IPS-15b (cell line): Measurements from ENCODE around the gene KRT79.

Experiments used
- H3K27me3 ChIP-seq: one replicate; pipeline ENCODE4 v1.6.1; 2013; ENCODE audit warnings: low read length; ENCODE audit not compliant: control insufficient read depth, insufficient read depth
- H3K36me3 ChIP-seq: one replicate; pipeline ENCODE4 v1.6.1; 2013; ENCODE audit warnings: low read length; ENCODE audit not compliant: control insufficient read depth, insufficient read depth
- H3K4me1 ChIP-seq: one replicate; pipeline ENCODE4 v1.6.1; 2013; ENCODE audit warnings: mild to moderate bottlenecking, low read length; ENCODE audit not compliant: control insufficient read depth, insufficient read depth
- H3K4me3 ChIP-seq: one replicate; pipeline ENCODE4 v1.5.1; 2013; ENCODE audit warnings: low read depth, low read length
- H3K9ac ChIP-seq: one replicate; pipeline ENCODE4 v1.6.1; 2013; ENCODE audit warnings: low read depth, mild to moderate bottlenecking, low read length
- H3K9me3 ChIP-seq: one replicate; pipeline ENCODE4 v1.6.1; 2013; ENCODE audit warnings: mild to moderate bottlenecking, low read length; ENCODE audit not compliant: control insufficient read depth, insufficient read depth

Gene KRT79

DNA sequence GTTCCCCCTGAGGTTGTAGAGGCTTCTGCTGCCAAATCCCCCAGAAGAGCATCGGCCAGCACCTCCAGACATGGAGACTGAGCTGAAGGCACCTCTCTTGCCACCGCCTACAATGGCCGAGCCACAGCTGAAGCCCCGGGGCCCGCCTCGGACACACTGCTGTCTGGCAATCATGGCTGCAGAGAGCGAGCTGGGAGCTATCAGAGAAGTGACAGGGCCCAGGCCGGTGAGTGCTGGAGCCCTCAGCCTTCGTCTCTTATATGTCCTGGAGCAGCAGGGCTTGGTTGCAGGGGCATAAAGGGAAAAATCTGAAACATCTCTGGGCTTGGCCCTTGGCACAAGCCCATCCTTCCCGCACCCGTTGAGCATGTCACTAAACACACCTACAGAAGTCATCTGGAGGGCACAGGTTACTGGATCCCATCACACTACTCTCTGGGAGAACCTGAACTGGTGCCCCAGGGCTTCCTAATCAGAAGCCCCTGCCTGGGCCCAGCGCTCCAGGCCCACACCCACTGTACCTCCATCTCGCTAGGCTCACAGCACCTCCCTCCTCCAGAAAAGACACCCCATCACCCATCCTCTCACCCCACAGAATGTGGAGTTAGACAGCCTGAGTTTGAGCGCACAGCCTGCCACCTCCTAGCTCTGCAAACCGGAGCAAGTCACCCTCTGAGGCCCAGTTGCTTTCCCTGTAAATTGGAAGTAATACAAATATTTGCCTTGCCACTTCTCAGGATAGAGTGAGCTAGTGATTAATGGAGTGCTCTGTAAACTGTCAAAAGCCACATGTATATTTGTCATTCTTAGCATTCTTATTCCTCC, 20.0 kb downstream of the KRT79 start, which contains the start of gene KRT4:
TSS of gene KRT4 (minus strand) at position 232 of the 825 bp plus-strand sequence. CDS start at position 174, 58 bp downstream.
- Histone ChIP-seq H3K4me1 (no peaks in the 10 kb centered on the region), H3K27me3 (no peaks in the 10 kb centered on the region), H3K36me3 (no peaks in the 10 kb centered on the region), H3K4me3 (no peak within 1 kb of the TSS), H3K9me3 (no peaks in the 10 kb centered on the region), H3K9ac (no peak within 1 kb of the TSS)

DNA sequence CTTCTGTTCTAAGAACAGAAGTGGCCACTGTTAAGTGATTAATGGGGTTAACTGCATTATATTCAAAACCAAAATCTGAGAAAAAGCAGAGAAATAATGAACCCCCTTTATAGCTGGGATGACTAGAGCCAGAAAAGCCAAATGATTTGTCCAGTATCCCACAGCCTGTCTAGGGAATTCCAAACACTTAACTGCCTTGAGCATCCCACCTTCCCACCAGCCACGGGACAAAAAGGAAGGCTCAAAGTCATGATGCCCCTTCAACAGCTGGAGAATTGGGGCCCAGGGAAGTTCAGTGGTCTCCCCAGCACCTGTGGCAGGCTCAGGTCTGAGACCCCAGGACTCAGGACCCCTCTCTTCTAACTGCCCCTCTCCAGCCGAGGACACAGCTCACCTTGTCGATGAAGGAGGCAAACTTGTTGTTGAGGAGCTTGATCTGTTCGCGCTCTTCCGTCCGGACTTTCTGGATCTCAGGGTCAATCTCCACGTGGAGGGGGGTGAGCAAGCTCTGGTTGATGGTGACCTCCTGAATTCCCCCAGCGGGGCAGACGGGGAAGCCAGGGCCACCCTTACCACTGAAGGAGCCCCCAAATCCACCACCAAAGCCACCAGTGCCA, 20.8 kb downstream of the KRT79 start:
- Histone ChIP-seq H3K27me3 (no peaks in the 10 kb centered on the region), H3K9ac (no peak overlapping the region), H3K4me1 (no peaks in the 10 kb centered on the region), H3K4me3 (no peak overlapping the region), H3K36me3 (no peaks in the 10 kb centered on the region), H3K9me3 (no peaks in the 10 kb centered on the region)

DNA sequence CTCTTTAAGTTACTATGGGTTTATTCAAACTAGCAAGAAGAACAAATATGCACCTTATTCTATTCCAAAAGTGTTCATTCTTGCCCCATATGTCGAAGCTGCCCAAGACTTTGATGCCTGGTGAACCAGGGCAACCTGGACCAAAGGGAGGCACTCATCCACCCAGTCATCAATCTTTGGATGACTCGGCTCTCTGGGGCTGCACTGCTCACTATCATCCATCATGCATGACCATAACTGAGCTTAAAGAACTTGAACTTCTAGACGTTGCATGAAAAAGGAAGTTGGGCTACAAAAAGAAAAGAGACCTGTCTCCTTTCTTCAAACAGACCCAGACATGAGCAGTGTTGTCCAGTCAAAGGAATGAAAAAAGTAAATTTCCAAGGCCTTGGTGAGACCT, 21.4 kb downstream of the KRT79 start:
- no peaks in the 10 kb centered on the region for H3K27me3 ChIP-seq
- no peaks in the 10 kb centered on the region for H3K9me3 ChIP-seq
- no peak overlapping the region for H3K4me3 ChIP-seq
- no peaks in the 10 kb centered on the region for H3K36me3 ChIP-seq
- no peaks in the 10 kb centered on the region for H3K4me1 ChIP-seq
- H3K9ac ChIP-seq = no peak overlapping the region

DNA sequence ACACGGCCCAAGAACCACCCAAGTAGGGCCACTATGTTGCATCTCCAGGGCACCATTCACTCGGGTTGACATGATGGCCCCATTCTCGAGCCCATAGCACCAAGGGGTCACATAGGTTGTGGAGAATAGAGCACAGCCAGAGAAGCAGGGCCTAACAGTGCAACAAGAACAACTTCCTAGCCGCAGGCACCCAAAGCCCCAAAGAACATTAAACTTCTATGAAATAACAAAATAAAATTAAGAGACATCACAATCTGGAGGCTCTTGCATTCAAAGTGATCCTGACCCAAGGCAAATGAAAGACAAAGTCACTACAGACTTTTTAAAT, 22.1 kb downstream of the KRT79 start:
- H3K36me3 ChIP-seq = no peaks in the 10 kb centered on the region
- H3K27me3 ChIP-seq = no peaks in the 10 kb centered on the region
- H3K9me3 ChIP-seq = no peaks in the 10 kb centered on the region
- H3K4me3 ChIP-seq = no peak overlapping the region
- H3K4me1 ChIP-seq = no peaks in the 10 kb centered on the region
- H3K9ac ChIP-seq = no peak overlapping the region

DNA sequence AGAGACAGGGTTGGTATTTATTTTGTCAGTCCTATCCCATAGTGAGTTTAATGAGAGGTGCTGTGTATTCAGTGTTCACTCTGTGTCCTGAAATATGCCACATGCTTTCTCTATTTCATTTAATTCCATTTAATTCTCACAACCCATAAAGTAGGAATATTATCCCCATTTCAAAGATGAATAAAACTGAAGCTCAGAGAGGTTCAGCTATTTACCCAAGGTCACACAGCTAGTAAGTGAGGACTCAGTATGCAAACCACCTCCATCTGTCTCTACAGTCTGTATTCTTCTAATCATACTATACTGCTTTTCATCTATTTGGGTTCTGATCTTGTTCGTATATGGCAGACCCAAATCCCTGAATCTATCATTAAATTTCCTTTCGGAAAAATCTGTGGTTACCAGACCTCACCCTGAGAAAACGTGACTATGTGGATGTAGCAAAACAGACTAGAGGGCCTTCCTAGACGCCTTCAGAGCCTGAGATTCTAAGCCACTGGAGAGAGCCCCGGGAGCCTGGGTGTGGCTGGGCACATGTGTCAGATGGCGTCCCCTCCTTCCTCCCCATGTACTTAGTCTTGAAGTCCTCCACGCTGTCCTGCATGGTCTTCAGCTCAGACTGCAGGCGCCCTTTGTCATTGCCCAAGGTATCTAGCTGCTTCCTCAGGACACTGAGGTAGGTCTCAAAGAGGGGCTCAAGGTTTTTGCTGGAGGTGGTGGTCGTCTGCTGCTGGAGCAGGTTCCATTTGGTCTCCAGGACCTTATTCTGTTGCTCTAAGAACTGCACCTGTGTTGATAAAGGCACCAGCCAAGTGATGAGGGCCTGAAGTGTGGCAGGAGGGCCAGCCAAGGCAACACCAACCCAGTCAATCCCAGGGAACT, 22.7 kb downstream of the KRT79 start:
- Histone ChIP-seq H3K9ac (no peak overlapping the region), H3K36me3 (no peaks in the 10 kb centered on the region), H3K27me3 (no peaks in the 10 kb centered on the region), H3K9me3 (no peaks in the 10 kb centered on the region), H3K4me1 (no peaks in the 10 kb centered on the region), H3K4me3 (no peak overlapping the region)

DNA sequence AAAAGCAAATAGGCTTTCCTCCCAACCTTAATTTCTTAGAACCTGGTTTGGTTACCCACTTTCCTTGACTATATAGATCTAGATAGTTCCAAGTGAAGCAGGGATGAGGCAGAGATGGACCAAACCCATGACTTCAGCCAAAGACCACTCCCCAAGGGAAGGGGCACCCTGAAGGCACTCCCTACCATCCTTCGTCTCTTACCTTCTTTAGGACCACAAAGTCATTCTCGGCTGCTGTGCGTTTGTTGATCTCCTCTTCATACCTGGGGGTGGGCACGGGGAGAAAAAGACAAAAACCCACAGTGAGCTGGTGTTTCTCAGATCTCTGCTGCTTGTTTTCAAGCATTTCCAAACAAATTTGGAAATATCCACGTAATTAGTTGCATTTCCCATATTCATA, 23.6 kb downstream of the KRT79 start:
- H3K9ac ChIP-seq = no peak overlapping the region
- H3K27me3 ChIP-seq = no peaks in the 10 kb centered on the region
- no peak overlapping the region for H3K4me3 ChIP-seq
- H3K9me3 ChIP-seq = no peaks in the 10 kb centered on the region
- no peaks in the 10 kb centered on the region for H3K36me3 ChIP-seq
- no peaks in the 10 kb centered on the region for H3K4me1 ChIP-seq

DNA sequence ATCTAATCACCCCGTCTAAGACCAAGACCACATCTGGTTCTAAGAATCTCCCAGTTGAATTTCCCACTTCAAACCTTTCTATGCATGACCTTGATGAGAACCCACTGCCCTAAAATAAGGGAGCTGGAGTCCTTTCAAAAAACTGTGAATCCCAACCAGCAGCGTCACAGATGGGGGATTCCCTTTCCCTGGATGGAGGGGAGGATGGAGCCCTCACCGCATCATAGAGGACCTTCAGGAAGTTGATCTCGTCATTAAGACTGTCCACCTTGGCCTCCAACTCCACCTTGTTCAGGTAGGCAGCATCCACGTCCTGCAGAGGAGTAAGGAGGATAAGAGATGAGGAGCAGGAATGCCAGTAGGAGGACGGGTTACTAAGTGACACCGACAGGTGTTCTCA, 24.9 kb downstream of the KRT79 start:
- H3K9ac ChIP-seq = no peak overlapping the region
- no peaks in the 10 kb centered on the region for H3K27me3 ChIP-seq
- no peaks in the 10 kb centered on the region for H3K9me3 ChIP-seq
- H3K36me3 ChIP-seq = no peaks in the 10 kb centered on the region
- no peak overlapping the region for H3K4me3 ChIP-seq
- H3K4me1 ChIP-seq = no peaks in the 10 kb centered on the region

DNA sequence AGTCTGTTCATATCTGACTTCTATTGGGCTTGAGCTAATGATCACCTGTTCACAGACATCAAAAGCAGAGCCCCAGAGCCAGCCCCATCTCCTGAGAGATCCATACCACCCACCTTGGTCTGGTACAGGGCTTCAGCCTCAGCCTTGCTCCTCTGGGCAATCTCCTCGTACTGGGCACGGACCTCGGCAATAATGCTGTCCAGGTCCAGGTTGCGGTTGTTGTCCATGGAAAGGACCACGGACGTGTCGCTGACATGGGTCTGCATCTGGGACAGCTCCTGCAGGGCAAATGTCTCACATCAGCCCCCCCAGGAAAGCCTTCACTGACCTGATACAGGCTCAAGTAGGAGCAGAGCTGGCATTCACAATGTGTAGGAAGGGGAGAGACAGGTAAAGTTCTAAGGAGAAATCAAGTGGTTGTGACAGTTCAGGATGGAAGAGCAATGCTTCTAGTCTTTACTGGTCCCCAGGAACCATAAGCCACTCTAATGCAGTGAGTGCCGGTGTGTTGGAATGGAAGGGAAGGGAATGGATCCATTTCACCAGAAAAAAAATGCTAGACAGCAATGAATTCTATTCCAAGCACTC, 25.4 kb downstream of the KRT79 start:
- Histone ChIP-seq H3K4me3 (no peak overlapping the region), H3K27me3 (no peaks in the 10 kb centered on the region), H3K4me1 (no peaks in the 10 kb centered on the region)

DNA sequence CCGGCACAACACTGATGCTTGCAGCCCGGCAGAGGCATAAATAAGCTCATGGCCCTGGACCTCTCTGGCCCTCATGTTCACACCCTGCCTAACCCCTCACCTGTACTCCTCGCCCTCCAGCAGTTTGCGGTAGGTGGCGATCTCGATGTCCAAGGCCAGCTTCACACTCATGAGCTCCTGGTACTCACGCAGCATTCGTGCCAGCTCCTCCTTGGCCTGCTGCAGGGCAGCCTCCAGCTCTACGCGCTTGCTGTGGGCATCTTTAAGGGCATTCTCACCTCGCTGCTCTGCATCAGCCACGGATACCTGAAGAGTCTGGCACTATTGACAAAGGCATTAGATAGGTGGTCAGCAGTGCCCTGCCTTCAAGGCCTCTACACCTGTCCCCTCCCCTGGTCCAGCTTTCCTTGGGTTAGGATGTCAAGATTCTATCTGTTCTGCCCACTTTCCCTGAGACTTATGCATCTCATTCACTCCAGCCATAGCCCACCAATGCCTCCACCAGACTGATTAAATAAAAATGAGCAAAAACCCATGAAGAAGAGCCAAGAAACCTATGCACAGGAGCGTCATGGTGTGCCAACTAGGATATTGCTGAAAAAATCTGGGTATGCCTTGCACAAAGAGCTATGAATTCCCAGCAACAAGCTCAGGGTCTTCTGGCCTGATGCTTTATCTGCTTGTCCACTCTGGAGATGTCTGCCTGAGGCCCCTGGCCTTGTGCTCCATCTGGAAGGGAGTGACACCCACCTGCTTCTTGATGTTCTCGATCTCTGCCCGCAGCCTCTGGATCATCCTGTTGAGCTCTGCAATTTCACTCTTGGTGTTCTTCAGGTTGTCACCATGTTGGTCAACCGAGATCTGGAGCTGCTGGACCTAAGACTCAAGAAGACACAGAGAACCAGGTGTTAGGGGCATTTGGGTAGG, 26.3 kb downstream of the KRT79 start:
- Histone ChIP-seq H3K36me3 (no peaks in the 10 kb centered on the region), H3K4me1 (no peaks in the 10 kb centered on the region), H3K9me3 (no peaks in the 10 kb centered on the region), H3K27me3 (no peaks in the 10 kb centered on the region), H3K9ac (no peak overlapping the region), H3K4me3 (no peak overlapping the region)

More for the DNA sequence above, 25.4 kb downstream of the KRT79 start:
- Histone ChIP-seq H3K9me3 (no peaks in the 10 kb centered on the region), H3K9ac (no peak overlapping the region), H3K36me3 (no peaks in the 10 kb centered on the region)

DNA sequence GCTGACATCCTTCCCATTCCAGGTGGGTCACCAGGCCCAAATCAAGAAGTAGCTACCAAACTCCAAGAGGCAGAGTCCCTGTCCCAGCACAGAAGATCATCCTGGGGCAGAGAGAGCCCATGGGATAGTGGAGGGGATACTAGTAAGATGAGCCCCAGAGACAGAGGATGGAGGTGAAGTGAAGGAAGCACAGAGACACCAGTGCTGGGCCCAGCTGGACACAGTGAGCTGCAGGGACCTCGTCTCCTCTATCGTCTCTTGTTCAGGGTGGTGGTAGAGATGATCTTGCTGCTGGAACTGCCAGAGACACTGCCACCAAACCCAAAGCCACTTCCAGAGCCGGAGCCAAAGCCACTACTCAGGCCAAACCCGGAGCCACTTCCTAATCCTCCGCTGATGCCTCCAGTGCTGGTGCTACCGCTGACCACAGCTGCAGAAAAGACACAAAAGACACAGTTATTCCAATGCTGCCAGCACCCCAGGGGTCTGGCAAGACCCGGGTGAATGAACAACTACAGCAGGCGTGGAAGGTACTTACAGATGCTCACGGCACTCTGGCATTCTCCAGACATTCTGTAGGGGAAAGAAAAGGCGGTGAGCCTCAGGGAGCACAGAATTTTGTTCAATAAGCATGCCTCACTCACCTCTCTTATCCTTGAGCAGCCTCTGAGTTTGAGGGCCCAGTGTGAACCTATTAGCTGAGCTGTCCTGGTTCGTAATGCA, 27.1 kb downstream of the KRT79 start:
- no peak overlapping the region for H3K4me3 ChIP-seq
- H3K4me1 ChIP-seq = no peaks in the 10 kb centered on the region
- no peak overlapping the region for H3K9ac ChIP-seq
- no peaks in the 10 kb centered on the region for H3K27me3 ChIP-seq
- H3K36me3 ChIP-seq = no peaks in the 10 kb centered on the region
- no peaks in the 10 kb centered on the region for H3K9me3 ChIP-seq
